GM12878 (cell line): ENCODE measurements around the gene PDE11A. TPM values are rescaled to one million over a fixed set of nuclear protein-coding genes. Genes with fewer than 3 reads are reported as not detected.

Experiments used
- ATAC-seq: fragments of 200-7000 bp; cut with Tn5 transposase; 3 replicates; pipeline ENCODE4 v1.9.1; 2020; ENCODE audit warnings: mild to moderate bottlenecking, moderate library complexity
- BruUV-seq: library from RNA; stranded (reverse); fragments of 400-500 nt; replicated peaks from 2 replicates; lab custom pipeline; 2021; lab: Mats Ljungman, UMichigan
- CTCF ChIA-PET: fragments of 300-600 bp; sonication (Branson Sonifier 250); formaldehyde crosslinking; extraction: SDS; loops from one replicate; lab custom pipeline; 2021; ENCODE audit warnings: inconsistent platforms; lab: Yijun Ruan, JAX
- POLR2A ChIA-PET: fragments of 350-600 bp; formaldehyde crosslinking; extraction: SDS; loops from one replicate; lab custom pipeline; 2021; ENCODE audit warnings: inconsistent platforms; lab: Charles Lee
- RAD21 ChIA-PET: fragments of 300-600 bp; sonication (Branson Sonifier 250); formaldehyde crosslinking; loops from one replicate; lab custom pipeline; 2023; ENCODE audit warnings: antibody characterized with exemption; ENCODE audit not compliant: unreplicated experiment; lab: Charles Lee
- SMC1A ChIA-PET: fragments of 300-600 bp; sonication (Branson Sonifier 250); formaldehyde crosslinking; loops from one replicate; lab custom pipeline; 2023; ENCODE audit not compliant: unreplicated experiment, uncharacterized antibody; lab: Charles Lee
- DNase-seq: peaks from one replicate; pipeline ENCODE4 v3.0.0-alpha.2; 2011; ENCODE audit warnings: low read depth, low spot score
- FAIRE-seq: peaks from 3 replicates; lab custom pipeline; 2011; peaks lifted over from hg19 to GRCh38; lab: Jason Lieb, UNC
- H2AFZ ChIP-seq: 2 replicates; pipeline ENCODE4 v1.6.0; 2011; ENCODE audit warnings: low read depth, low read length, control low read depth; ENCODE audit not compliant: control insufficient read depth
- H3K27ac ChIP-seq: 2 replicates; pipeline ENCODE4 v1.5.1; 2011; ENCODE audit warnings: control low read depth; ENCODE audit not compliant: control insufficient read depth, insufficient read depth
- H3K27me3 ChIP-seq, 2 experiments: replicated peaks in 1 of 2; 2 replicates each; pipeline versions ENCODE4 v1.6.0 to v1.6.1; 2011; ENCODE audit warnings: low read length in 1 of 2; ENCODE audit not compliant: control insufficient read depth in 2 of 2, insufficient read depth in 2 of 2
- H3K36me3 ChIP-seq, 2 experiments: 2 replicates each; pipeline ENCODE4 v1.5.1; 2011; ENCODE audit warnings: low read length in 1 of 2; ENCODE audit not compliant: control insufficient read depth in 2 of 2, insufficient read depth in 2 of 2
- H3K4me1 ChIP-seq: 2 replicates; pipeline ENCODE4 v1.6.1; 2011; ENCODE audit warnings: mild to moderate bottlenecking, low read length, moderate library complexity, mixed read lengths; ENCODE audit not compliant: control insufficient read depth, insufficient read depth
- H3K4me2 ChIP-seq: 2 replicates; pipeline ENCODE4 v1.6.0; 2011; ENCODE audit warnings: control low read depth; ENCODE audit not compliant: control insufficient read depth, insufficient read depth
- H3K4me3 ChIP-seq: fragments of 200-600 bp; sonication (generic); 2 replicates; pipeline ENCODE4 v1.5.1; 2016
- H3K79me2 ChIP-seq: 2 replicates; pipeline ENCODE4 v1.6.0; 2011; ENCODE audit warnings: low read length; ENCODE audit not compliant: control insufficient read depth, insufficient read depth
- H3K9ac ChIP-seq: 2 replicates; pipeline ENCODE4 v1.8.0; 2011; ENCODE audit warnings: low read length, control low read depth, mixed read lengths; ENCODE audit not compliant: control insufficient read depth, insufficient read depth
- H3K9me3 ChIP-seq: replicated peaks from 3 replicates; pipeline ENCODE4 v1.5.1; 2011; ENCODE audit warnings: mild to moderate bottlenecking, low read length; ENCODE audit not compliant: control insufficient read depth, insufficient read depth
- H4K20me1 ChIP-seq: 2 replicates; pipeline ENCODE4 v1.6.0; 2011; ENCODE audit not compliant: control insufficient read depth, insufficient read depth
- BHLHE40 ChIP-seq, 2 experiments: fragments of 450-650 bp in 1 of 2; IDR thresholded peaks; 2 replicates each; pipeline ENCODE4 v1.6.1; 2011 to 2017; ENCODE audit warnings: low read depth in 2 of 2, borderline replicate concordance in 1 of 2, improper control_type of control experiment in 1 of 2, low read length in 1 of 2, mild to moderate bottlenecking in 1 of 2
- E2F4 ChIP-seq: IDR thresholded peaks from 2 replicates; pipeline ENCODE4 v1.6.1; 2012; ENCODE audit warnings: low read depth, low read length, improper control_type of control experiment
- NKRF ChIP-seq: fragments of 450-650 bp; conservative IDR thresholded peaks from 2 replicates; pipeline ENCODE4 v1.6.1; 2017; ENCODE audit warnings: mild to moderate bottlenecking, moderate library complexity
- NR2F1 ChIP-seq: fragments of 450-650 bp; conservative IDR thresholded peaks from 2 replicates; pipeline ENCODE4 v1.6.1; 2017; ENCODE audit warnings: mild to moderate bottlenecking
- RB1 ChIP-seq: fragments of 450-650 bp; formaldehyde crosslinking; IDR thresholded peaks from 2 replicates; pipeline ENCODE4 v1.6.1; 2017; ENCODE audit warnings: mild to moderate bottlenecking, borderline replicate concordance
- SIN3A ChIP-seq: IDR thresholded peaks from 2 replicates; pipeline ENCODE4 v1.6.1; 2012; ENCODE audit warnings: low read depth, low read length, improper control_type of control experiment
- SKIL ChIP-seq: fragments of 450-650 bp; IDR thresholded peaks from 2 replicates; pipeline ENCODE4 v1.6.1; 2017; ENCODE audit warnings: mild to moderate bottlenecking, low read depth, inconsistent platforms; ENCODE audit not compliant: poor library complexity, severe bottlenecking
- SP1 ChIP-seq: IDR thresholded peaks from one replicate; pipeline ENCODE4 v1.6.1; 2011; ENCODE audit warnings: low read depth, low read length
- TCF7 ChIP-seq: IDR thresholded peaks from 2 replicates; pipeline ENCODE4 v1.6.1; 2014; ENCODE audit warnings: antibody characterized with exemption, borderline replicate concordance
- YBX1 ChIP-seq: fragments of 450-650 bp; IDR thresholded peaks from 2 replicates; pipeline ENCODE4 v1.6.1; 2016; ENCODE audit warnings: antibody characterized with exemption
- ZNF207 ChIP-seq: fragments of 450-650 bp; IDR thresholded peaks from 2 replicates; pipeline ENCODE4 v1.6.1; 2014; ENCODE audit warnings: antibody characterized with exemption, mild to moderate bottlenecking, borderline replicate concordance
- ZNF622 ChIP-seq: fragments of 450-650 bp; IDR thresholded peaks from 2 replicates; pipeline ENCODE4 v1.6.1; 2017; ENCODE audit warnings: mild to moderate bottlenecking, inconsistent platforms
- WGBS: methylation state at CpG from one replicate; pipeline ENCODE4 v1.1.6; 2016; ENCODE audit warnings: low lambda C conversion rate; ENCODE audit not compliant: insufficient replicate concordance, insufficient coverage; ENCODE audit errors: missing lambda C conversion rate; 5-methylcytosine and 5-hydroxymethylcytosine counted together
- in situ Hi-C: fragments of 300-500 bp; cut with MboI; formaldehyde crosslinking; loops from 9 replicates; pipeline ENCODE4 v1.14.3; 2018; ENCODE audit warnings: mixed read lengths
- intact Hi-C: fragments of 100-400 bp; cut with micrococcal nuclease; formaldehyde crosslinking; loops from one replicate; pipeline ENCODE4 v1.14.2; 2022; ENCODE audit not compliant: unreplicated experiment
- polyA plus RNA-seq, 11 experiments: library from polyadenylated mRNA; depleted of rRNA in 4 of 11; unstranded in 6 of 11; stranded (reverse) in 5 of 11; fragments of >200 nt; fragmentation: Nextera tagmentation in 4 of 11; fragmentation: Illumina TruSeq in 1 of 11; extraction: Ambion mirVana in 4 of 11; extraction: Trizol in 1 of 11; gene quantifications; 1 replicate in 1 of 11; 2 replicates in 10 of 11; pipeline versions ENCODE4 v1.2.1 to v1.2.3, GENCODE V29; 2011 to 2016; ENCODE audit warnings: inconsistent platforms in 2 of 11, missing spikeins in 2 of 11, low read depth in 1 of 11
- total RNA-seq, 4 experiments: library from RNA; depleted of rRNA in 3 of 4; stranded (reverse); fragments of >200 nt in 3 of 4; fragmentation: Illumina TruSeq in 1 of 4; extraction: Trizol in 1 of 4; gene quantifications; 2 replicates each; pipeline versions ENCODE4 v1.2.1 to v1.2.3, GENCODE V29; 2013 to 2021

The PDE11A gene
- total and polyA plus RNA-seq, 10 of the 15 experiments (the other 5 are each of a cell fraction or from before 2014, with no cell fraction given), result 0.01 to 0.17 (median 0.06) TPM; not detected in 5

- no peaks in the 10 kb centered on the region for H4K20me1 ChIP-seq
- SMC1A ChIA-PET, result interaction anchor here (0.7 kb wide), 1 partner anchor 100 kb away, joined by 3 read pairs; no protein-coding TSS in a partner anchor
- H3K27ac ChIP-seq, result no peak overlapping the region
- H3K36me3 ChIP-seq, result no peaks in the 10 kb centered on the region
- TF ChIP-seq RB1 (no peak), ZNF622 (no peak), SIN3A (no peak), ZNF207 (no peak), SP1 (no peak), NR2F1 (no peak), NKRF (no peak), BHLHE40 (IDR thresholded peaks at IDR 0.05; ENCODE audit: borderline replicate concordance in 1 of 2, low read depth in 2 of 2, low read length in 1 of 2) (no peak), SKIL (no peak), TCF7 (no peak), E2F4 (no peak), YBX1 (no peak)
- RAD21 ChIA-PET, result no interaction called here
- POLR2A ChIA-PET, result no interaction called here
- no peak for FAIRE-seq
- ATAC-seq, result no peak
- BruUV-seq, result no TSS peak
- no peaks in the 10 kb centered on the region for H3K9me3 ChIP-seq
- 38% methylated on average over 2 of the region's 2 CpGs for WGBS
- intact Hi-C loops, result no loop called here
- H3K4me3 ChIP-seq, result no peak overlapping the region
- no peak for DNase-seq
- H3K27me3 ChIP-seq, result no peaks in the 10 kb centered on the region
- H3K79me2 ChIP-seq, result no peaks in the 10 kb centered on the region
- no peak overlapping the region for H3K4me2 ChIP-seq
- in situ Hi-C loops, result no loop called here
- no peaks in the 10 kb centered on the region for H3K4me1 ChIP-seq
- no peak overlapping the region for H2AFZ ChIP-seq
- H3K9ac ChIP-seq, result no peak overlapping the region
- CTCF ChIA-PET, result interaction anchor here (1.2 to 3.5 kb wide), 2 partner anchors 9 kb away, joined by 4 to 19 read pairs; no protein-coding TSS in a partner anchor
These were observed 164.4 kb downstream of the PDE11A start for GRCh38 chr2:177908182-177908581.
